ENCODE data around the gene TUBB4B.
A peak's percentile ranks its signal among the peaks of the same experiment; 100 is the strongest.
"Not testable (repeated sequence)": the region's sequence is repeated elsewhere in the genome, so short reads cannot be mapped to it uniquely, and the experiment has no call there.

The TUBB4B gene

DNA sequence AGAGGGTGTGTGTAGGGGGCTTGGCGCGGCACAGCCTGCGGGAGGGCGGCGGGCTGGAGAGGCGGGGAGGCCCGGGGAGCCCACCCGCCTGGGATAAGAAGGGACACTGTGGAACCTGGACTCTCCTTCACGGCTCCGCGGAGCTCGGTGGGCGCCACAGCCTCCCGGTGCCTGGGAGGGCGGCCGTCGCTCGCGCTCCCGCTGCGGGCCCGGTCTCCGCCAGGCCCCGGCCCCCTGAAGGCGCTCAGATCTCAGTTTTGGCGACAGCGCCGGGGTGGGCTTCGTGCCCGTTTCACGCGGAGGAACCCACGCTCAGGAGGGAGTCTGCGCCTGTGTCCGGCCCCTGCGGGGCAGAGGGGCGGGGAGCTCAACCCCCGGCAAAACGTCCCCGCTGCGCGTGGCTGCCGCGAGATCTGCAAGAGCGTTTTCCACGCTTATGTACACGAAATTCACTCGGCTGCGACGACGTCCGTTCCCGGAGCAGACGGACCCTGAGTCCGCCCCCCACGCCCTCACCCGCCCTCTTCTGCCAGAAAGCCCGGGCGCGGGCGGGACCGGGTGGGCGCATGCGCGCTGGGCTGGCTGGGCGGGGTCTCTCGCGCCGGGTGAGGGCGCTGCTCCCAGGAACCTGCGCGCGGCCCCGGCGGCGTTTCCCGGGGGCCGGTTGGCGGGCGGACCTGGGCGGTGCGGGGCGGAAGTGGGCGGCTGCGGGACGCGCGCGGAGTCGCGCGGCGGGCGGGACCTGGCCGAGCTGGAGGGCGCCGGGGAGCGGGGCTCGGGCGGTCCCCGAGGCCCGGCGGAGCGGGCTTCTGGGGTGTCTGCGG is 13.7 kb downstream of the TUBB4B start, which contains the start of gene NELFB:
TSS of gene NELFB (plus strand) at position 704 of the 824 bp plus-strand sequence.
- FAIRE-seq (no peak), DNase-seq (ENCODE audit: insufficient read length, low spot score) (peak; percentile 100)
- TF ChIP-seq, protein P1, sequence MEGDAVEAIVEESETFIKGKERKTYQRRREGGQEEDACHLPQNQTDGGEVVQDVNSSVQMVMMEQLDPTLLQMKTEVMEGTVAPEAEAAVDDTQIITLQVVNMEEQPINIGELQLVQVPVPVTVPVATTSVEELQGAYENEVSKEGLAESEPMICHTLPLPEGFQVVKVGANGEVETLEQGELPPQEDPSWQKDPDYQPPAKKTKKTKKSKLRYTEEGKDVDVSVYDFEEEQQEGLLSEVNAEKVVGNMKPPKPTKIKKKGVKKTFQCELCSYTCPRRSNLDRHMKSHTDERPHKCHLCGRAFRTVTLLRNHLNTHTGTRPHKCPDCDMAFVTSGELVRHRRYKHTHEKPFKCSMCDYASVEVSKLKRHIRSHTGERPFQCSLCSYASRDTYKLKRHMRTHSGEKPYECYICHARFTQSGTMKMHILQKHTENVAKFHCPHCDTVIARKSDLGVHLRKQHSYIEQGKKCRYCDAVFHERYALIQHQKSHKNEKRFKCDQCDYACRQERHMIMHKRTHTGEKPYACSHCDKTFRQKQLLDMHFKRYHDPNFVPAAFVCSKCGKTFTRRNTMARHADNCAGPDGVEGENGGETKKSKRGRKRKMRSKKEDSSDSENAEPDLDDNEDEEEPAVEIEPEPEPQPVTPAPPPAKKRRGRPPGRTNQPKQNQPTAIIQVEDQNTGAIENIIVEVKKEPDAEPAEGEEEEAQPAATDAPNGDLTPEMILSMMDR (IDR thresholded peaks at IDR 0.05; ENCODE audit: insufficient read depth, missing control alignments): no peak

DNA sequence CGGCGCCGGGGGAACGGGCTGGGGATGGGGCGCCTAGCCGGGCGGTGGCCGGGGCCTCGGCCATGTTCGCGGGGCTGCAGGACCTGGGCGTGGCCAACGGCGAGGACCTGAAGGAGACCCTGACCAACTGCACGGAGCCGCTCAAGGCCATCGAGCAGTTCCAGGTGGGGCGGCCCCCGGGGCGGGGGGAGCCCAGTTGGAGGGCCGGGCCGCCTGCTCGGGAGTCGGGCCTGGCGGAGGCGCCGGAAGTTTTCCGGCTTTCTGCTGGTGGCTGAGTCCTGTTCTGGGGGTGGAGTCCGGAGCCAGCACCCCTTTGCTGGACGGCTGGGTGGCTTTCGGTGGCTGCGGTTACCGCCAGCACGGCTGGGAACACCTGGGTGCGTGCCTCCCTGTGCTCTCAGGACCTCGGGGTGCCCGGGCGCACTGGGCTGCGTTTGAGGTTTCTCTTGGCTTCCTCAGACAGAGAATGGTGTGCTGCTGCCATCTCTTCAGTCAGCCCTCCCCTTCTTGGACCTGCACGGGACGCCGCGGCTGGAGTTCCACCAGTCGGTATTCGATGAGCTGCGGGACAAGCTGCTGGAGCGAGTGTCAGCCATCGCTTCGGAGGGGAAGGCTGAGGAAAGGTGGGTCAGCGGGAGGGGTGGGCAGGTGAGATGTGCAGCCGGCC is 14.5 kb downstream of the TUBB4B start:
- FAIRE-seq: no peak
- DNase-seq (ENCODE audit: insufficient read length, low spot score): no peak
- TF ChIP-seq, protein P1 (IDR thresholded peaks at IDR 0.05; ENCODE audit: insufficient read depth, missing control alignments): no peak

DNA sequence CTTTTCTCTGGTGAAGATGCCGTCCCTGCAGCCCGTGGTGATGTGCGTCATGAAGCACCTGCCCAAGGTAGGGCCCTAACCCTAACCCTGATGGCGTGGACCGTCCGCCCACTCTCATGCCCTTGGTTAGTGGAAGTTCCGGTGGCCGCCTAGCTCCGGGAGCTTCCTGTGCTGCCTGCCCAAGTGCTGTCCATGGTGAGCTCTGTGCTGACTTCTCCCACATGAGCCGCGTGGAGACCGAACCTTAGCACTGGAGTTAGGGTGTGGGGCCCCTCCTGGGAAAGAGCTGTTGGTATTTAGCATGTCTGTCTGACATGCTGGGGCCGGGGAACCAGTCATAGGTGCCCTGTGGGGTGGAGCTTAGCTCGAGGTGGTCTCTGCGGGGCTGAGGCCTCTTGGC is 15.3 kb downstream of the TUBB4B start:
- DNase-seq (ENCODE audit: insufficient read length, low spot score) (no peak), FAIRE-seq (no peak)
- TF ChIP-seq, protein P1 (IDR thresholded peaks at IDR 0.05; ENCODE audit: insufficient read depth, missing control alignments): no peak

DNA sequence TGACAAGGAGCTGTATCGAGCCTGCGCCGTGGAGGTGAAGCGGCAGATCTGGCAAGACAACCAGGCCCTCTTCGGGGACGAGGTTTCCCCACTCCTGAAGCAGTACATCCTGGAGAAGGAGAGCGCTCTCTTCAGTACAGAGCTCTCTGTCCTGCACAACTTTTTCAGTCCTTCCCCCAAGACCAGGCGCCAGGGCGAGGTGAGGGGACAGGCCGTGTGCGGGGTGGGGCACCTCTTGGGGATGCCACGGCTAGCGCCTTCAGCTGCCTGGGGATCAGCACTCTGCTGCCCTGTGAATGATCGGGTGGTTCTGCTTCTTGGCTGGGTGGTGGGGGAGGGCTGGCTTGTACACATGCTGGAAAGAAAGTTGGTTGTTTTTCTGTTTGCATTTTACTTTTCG is 15.8 kb downstream of the TUBB4B start:
- TF ChIP-seq, protein P1 (IDR thresholded peaks at IDR 0.05; ENCODE audit: insufficient read depth, missing control alignments): no peak
- no peak for DNase-seq (ENCODE audit: insufficient read length, low spot score)
- FAIRE-seq: no peak

DNA sequence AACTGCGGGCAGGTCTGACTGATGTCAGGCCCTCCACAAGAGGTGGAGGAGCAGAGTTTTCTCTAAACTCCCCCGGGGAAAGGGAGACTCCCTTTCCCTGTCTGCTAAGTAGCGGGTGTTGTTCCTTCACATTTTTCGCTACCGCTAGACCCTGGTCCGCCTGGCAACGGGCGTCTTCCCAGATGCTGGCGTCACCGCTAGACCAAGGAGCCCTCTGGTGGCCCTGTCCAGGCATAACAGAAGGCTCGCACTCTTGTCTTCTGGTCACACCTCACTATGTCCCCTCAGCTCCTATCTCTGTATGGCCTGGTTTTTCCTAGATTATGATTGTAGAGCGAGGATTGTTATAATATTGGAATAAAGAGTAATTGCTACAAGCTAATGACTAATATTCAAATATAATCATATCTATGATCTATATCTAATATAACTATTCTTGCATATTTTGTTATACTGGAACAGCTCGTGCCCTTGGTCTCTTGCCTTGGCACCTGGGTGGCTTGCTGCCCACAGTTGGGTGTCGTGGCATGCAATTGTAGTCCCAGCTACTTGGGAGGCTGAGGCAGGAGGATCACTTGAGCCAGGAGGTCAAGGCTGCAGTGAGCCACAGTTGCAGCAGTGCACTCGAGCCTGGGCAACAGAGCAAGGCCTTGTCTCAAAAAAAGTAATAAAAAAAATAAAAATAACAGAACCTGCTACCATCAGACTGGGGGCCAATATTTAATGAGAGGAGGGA is 21.3 kb downstream of the TUBB4B start:
- not testable (repeated sequence) for FAIRE-seq; DNase-seq (ENCODE audit: insufficient read length, low spot score)

DNA sequence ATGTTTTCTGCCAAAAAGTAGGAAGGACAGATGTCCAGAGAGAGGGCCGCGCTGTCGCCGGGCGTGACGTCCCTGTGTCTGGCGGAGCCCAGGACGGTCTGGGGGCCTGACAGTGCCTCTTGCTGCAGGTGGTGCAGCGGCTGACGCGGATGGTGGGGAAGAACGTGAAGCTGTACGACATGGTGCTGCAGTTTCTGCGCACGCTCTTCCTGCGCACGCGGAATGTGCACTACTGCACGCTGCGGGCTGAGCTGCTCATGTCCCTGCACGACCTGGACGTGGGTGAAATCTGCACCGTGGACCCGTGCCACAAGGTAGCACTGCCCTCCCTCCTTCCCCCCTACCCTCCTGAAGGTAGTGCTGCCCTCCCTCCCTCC is 21.8 kb downstream of the TUBB4B start:
- FAIRE-seq (no peak), DNase-seq (ENCODE audit: insufficient read length, low spot score) (no peak)
- TF ChIP-seq, protein P1 (IDR thresholded peaks at IDR 0.05; ENCODE audit: insufficient read depth, missing control alignments): no peak

DNA sequence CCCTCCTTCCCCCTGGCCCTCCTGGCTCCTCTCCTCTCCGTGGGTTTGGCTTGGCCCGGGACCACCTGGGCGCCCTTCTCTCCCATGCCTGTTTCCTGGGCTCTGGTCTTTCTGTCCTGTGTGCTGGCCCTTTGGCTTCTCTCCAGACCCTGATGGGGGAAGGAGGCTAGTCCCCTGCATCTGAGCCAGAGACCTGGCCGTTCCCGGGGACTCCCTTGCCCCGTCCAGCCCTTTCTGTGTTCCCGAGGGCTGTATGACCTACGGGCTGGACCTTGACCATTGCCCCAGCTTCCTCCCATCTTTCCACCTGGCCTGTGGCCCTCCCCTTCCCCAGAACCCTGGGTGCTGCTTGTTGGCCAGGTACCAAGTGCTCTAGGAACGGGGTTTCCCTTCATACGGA is 22.4 kb downstream of the TUBB4B start:
- FAIRE-seq (no peak), DNase-seq (ENCODE audit: insufficient read length, low spot score) (no peak)
- TF ChIP-seq, protein P1 (IDR thresholded peaks at IDR 0.05; ENCODE audit: insufficient read depth, missing control alignments): no peak

Measured in D721Med (cell line).